HL-60 (cell line): ENCODE measurements around the gene MEPE.

Experiments
- DNase-seq, 2 experiments: peaks; one replicate each; pipeline ENCODE4 v3.0.0-alpha.2; 2010 to 2020; ENCODE audit warnings: low read depth in 1 of 2, low spot score in 1 of 2
- H3K27ac ChIP-seq: fragments of 250-450 bp; sonication (Bioruptor Pico); replicated peaks from 2 replicates; pipeline ENCODE4 v1.5.1; 2020; ENCODE audit warnings: mild to moderate bottlenecking, moderate library complexity
- H3K27me3 ChIP-seq: fragments of 250-450 bp; sonication (Bioruptor Pico); 2 replicates; pipeline ENCODE4 v1.5.1; 2021; ENCODE audit warnings: mild to moderate bottlenecking, moderate library complexity; ENCODE audit not compliant: insufficient read depth, poor library complexity, severe bottlenecking
- H3K4me3 ChIP-seq: replicated peaks from 2 replicates; pipeline ENCODE4 v1.5.1; 2011; ENCODE audit warnings: mild to moderate bottlenecking, control low read depth, low read length; ENCODE audit not compliant: insufficient read depth
- CTCF ChIP-seq: IDR thresholded peaks from one replicate; pipeline ENCODE4 v1.5.1; 2011; ENCODE audit warnings: low read length, control low read depth, inconsistent platforms; ENCODE audit not compliant: insufficient read depth
- GABPA ChIP-seq: IDR thresholded peaks from 2 replicates; pipeline ENCODE4 v1.6.1; 2012; ENCODE audit warnings: low read depth
- POLR2AphosphoS5 ChIP-seq: IDR thresholded peaks from 2 replicates; pipeline ENCODE4 v1.6.1; 2012; ENCODE audit warnings: low read depth
- SPI1 ChIP-seq: IDR thresholded peaks from 2 replicates; pipeline ENCODE4 v1.6.1; 2012; ENCODE audit warnings: low read depth, mild to moderate bottlenecking, borderline replicate concordance
- long read RNA-seq: library from polyadenylated mRNA; unstranded; transcript quantifications from one replicate; pipeline ENCODE4 v2.0.0, GENCODE V29; 2020
- TF ChIP-seq, protein P1 (sequence below): IDR thresholded peaks from 2 replicates; pipeline ENCODE4 v1.6.1; 2012; ENCODE audit warnings: low read depth; ENCODE audit not compliant: insufficient replicate concordance

MEPE gene, protein sequence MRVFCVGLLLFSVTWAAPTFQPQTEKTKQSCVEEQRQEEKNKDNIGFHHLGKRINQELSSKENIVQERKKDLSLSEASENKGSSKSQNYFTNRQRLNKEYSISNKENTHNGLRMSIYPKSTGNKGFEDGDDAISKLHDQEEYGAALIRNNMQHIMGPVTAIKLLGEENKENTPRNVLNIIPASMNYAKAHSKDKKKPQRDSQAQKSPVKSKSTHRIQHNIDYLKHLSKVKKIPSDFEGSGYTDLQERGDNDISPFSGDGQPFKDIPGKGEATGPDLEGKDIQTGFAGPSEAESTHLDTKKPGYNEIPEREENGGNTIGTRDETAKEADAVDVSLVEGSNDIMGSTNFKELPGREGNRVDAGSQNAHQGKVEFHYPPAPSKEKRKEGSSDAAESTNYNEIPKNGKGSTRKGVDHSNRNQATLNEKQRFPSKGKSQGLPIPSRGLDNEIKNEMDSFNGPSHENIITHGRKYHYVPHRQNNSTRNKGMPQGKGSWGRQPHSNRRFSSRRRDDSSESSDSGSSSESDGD
- long read RNA-seq = 0 reads

GRCh38 chr4:87832669-87833068 lies at the start of gene MEPE:
Gene MEPE, plus strand, starts transcription at chr4:87832969. Its CDS starts 1,746 bp downstream, at chr4:87834715.
- no peaks in the 10 kb centered on the region for H3K27me3 ChIP-seq
- no peak for DNase-seq
- TF ChIP-seq, protein P1, sequence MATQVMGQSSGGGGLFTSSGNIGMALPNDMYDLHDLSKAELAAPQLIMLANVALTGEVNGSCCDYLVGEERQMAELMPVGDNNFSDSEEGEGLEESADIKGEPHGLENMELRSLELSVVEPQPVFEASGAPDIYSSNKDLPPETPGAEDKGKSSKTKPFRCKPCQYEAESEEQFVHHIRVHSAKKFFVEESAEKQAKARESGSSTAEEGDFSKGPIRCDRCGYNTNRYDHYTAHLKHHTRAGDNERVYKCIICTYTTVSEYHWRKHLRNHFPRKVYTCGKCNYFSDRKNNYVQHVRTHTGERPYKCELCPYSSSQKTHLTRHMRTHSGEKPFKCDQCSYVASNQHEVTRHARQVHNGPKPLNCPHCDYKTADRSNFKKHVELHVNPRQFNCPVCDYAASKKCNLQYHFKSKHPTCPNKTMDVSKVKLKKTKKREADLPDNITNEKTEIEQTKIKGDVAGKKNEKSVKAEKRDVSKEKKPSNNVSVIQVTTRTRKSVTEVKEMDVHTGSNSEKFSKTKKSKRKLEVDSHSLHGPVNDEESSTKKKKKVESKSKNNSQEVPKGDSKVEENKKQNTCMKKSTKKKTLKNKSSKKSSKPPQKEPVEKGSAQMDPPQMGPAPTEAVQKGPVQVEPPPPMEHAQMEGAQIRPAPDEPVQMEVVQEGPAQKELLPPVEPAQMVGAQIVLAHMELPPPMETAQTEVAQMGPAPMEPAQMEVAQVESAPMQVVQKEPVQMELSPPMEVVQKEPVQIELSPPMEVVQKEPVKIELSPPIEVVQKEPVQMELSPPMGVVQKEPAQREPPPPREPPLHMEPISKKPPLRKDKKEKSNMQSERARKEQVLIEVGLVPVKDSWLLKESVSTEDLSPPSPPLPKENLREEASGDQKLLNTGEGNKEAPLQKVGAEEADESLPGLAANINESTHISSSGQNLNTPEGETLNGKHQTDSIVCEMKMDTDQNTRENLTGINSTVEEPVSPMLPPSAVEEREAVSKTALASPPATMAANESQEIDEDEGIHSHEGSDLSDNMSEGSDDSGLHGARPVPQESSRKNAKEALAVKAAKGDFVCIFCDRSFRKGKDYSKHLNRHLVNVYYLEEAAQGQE = no peak
- TF ChIP-seq SPI1 (no peak), POLR2AphosphoS5 (no peak), CTCF (no peak), GABPA (no peak)
- H3K27ac ChIP-seq = no peak within 1 kb of the TSS
- no peak within 1 kb of the TSS for H3K4me3 ChIP-seq

GRCh38 chr4:87783781-87784180 lies 49.0 kb upstream of the MEPE start:
- no peak for TF ChIP-seq GABPA
- no peak for TF ChIP-seq POLR2AphosphoS5
- no peak for TF ChIP-seq SPI1
- no peak for TF ChIP-seq CTCF
- TF ChIP-seq, protein P1 = no peak
- H3K27ac ChIP-seq = no peak overlapping the region
- no peaks in the 10 kb centered on the region for H3K27me3 ChIP-seq
- no peak overlapping the region for H3K4me3 ChIP-seq
- DNase-seq = no peak

GRCh38 chr4:87785731-87786509 lies 46.8 kb upstream of the MEPE start:
- no peak for DNase-seq

More at GRCh38 chr4:87785731-87786509, 46.8 kb upstream of the MEPE start:
- Histone ChIP-seq H3K27ac (no peak overlapping the region), H3K27me3 (no peaks in the 10 kb centered on the region), H3K4me3 (no peak overlapping the region)
- TF ChIP-seq, protein P1 = no peak
- TF ChIP-seq SPI1 (no peak), GABPA (no peak), POLR2AphosphoS5 (no peak), CTCF (no peak)
